Aorta (tissue), 5 donors: ENCODE measurements around the gene PTPRM. TPM values are rescaled to one million over a fixed set of nuclear protein-coding genes. Genes with fewer than 3 reads are reported as not detected.

Source experiments
- ATAC-seq: fragments of 200-7000 bp; cut with Tn5 transposase; one replicate; pipeline ENCODE4 v1.9.1; 2022; ENCODE audit warnings: moderate library complexity; ENCODE audit not compliant: low FRiP score
- DNase-seq, 2 donors: peaks; one replicate each; pipeline ENCODE4 v3.0.0-alpha.2; 2020
- H3K27ac ChIP-seq, 2 donors: one replicate each; pipeline ENCODE4 v1.5.1; 2013; ENCODE audit warnings: low read length in 2 of 2, mild to moderate bottlenecking in 2 of 2, moderate library complexity in 2 of 2, control low read depth in 1 of 2, inconsistent platforms in 1 of 2, low read depth in 1 of 2
- H3K27me3 ChIP-seq, 2 donors: one replicate each; pipeline ENCODE4 v1.6.1; 2013; ENCODE audit warnings: control low read depth in 1 of 2, low read length in 1 of 2, mild to moderate bottlenecking in 1 of 2, moderate library complexity in 1 of 2; ENCODE audit not compliant: insufficient read depth in 2 of 2, control insufficient read depth in 1 of 2
- H3K36me3 ChIP-seq, 2 donors: one replicate each; pipeline ENCODE4 v1.6.1; 2013; ENCODE audit warnings: control low read depth in 1 of 2, low read length in 1 of 2, mild to moderate bottlenecking in 1 of 2; ENCODE audit not compliant: insufficient read depth in 2 of 2, control insufficient read depth in 1 of 2
- H3K4me1 ChIP-seq, 2 donors: one replicate each; pipeline ENCODE4 v1.6.1; 2013; ENCODE audit warnings: low read length in 2 of 2, control low read depth in 1 of 2, mild to moderate bottlenecking in 1 of 2, moderate library complexity in 1 of 2; ENCODE audit not compliant: insufficient read depth in 2 of 2, control insufficient read depth in 1 of 2
- H3K4me3 ChIP-seq, 2 donors: one replicate each; pipeline ENCODE4 v1.5.1; 2013; ENCODE audit warnings: low read length in 2 of 2, control low read depth in 1 of 2, mild to moderate bottlenecking in 1 of 2
- H3K9me3 ChIP-seq: one replicate; pipeline ENCODE4 v1.6.1; 2013; ENCODE audit warnings: mild to moderate bottlenecking, low read length; ENCODE audit not compliant: control insufficient read depth
- WGBS, 2 donors: extraction: QIAGEN DNeasy Blood & Tissue Kit; methylation state at CpG; one replicate each; pipeline ENCODE4 v1.1.7; 2013; 5-methylcytosine and 5-hydroxymethylcytosine counted together
- intact Hi-C, 2 donors: fragments of 100-400 bp; cut with DNase I; formaldehyde crosslinking; loops; one replicate each; pipeline versions ENCODE4 v1.14.2 to v1.15.0; 2022
- polyA plus RNA-seq, 2 donors: library from polyadenylated mRNA; stranded (reverse); fragments of 200-250 nt; gene quantifications; one replicate each; pipeline ENCODE4 v1.2.3, GENCODE V29; 2013
- total RNA-seq, 2 donors: library from RNA; stranded (reverse); fragmentation: NEBNext Ultra II Directional; extraction: Animal tissue kit (Norgen Biotek cat#: 25700); gene quantifications; one replicate each; pipeline ENCODE4 v1.2.1, GENCODE V29; 2021
- donor health status: healthy with polysubstance abuse.
- donor health status: Bipolar disorder and iron deficiency.
- donor health status: DM: no; HTN: no; CAD: no.
- donor health status: DM: no; HTN: no; CAD: no.
- donor health status: DM: yes; HTN: yes; CAD: no.

PTPRM gene
- total and polyA plus RNA-seq, 4 donors, result 10.6 to 98.9 (median 65.6) TPM

- Histone ChIP-seq H3K9me3 (no peaks in the 10 kb centered on the region), H3K4me3 (no peak overlapping the region), H3K27ac (no peak overlapping the region), H3K27me3 (no peaks in the 10 kb centered on the region), H3K36me3 (no peaks in the 10 kb centered on the region), H3K4me1 (peaks cover 2 to 8% of the 10 kb centered on the region in 2 donors)
- WGBS, 2 donors, result 93 to 97% methylated on average over 2 of the region's 2 CpGs
- ATAC-seq (no peak), DNase-seq (no peak)
- intact Hi-C loops, result no loop called here
These were observed 66.1 kb downstream of the PTPRM start for GRCh38 chr18:7633171-7633570.

- Histone ChIP-seq H3K4me3 (no peak overlapping the region), H3K27ac (no peak overlapping the region), H3K36me3 (no peaks in the 10 kb centered on the region), H3K4me1 (peaks cover 2 to 8% of the 10 kb centered on the region in 2 donors), H3K27me3 (no peaks in the 10 kb centered on the region), H3K9me3 (no peaks in the 10 kb centered on the region)
- DNase-seq (no peak), ATAC-seq (no peak)
- intact Hi-C loops, result no loop called here
- 92% methylated on average over 1 of the region's 1 CpG for WGBS, 2 donors
These were observed 68.8 kb downstream of the PTPRM start for GRCh38 chr18:7635948-7636347.

- DNase-seq (no peak), ATAC-seq (no peak)
- H3K36me3 ChIP-seq, result no peaks in the 10 kb centered on the region
- H3K4me1 ChIP-seq, result peaks cover 2 to 5% of the 10 kb centered on the region in 2 donors
- H3K27me3 ChIP-seq, result no peaks in the 10 kb centered on the region
- H3K9me3 ChIP-seq, result no peaks in the 10 kb centered on the region
- H3K4me3 ChIP-seq, result no peak overlapping the region
- H3K27ac ChIP-seq, result no peak overlapping the region
- WGBS, 2 donors, result 70 to 76% methylated on average over 2 of the region's 2 CpGs
- intact Hi-C loops, result no loop called here
These were observed 70.2 kb downstream of the PTPRM start for GRCh38 chr18:7637269-7637668.

GRCh38 chr18:7638321-7638720 lies 71.2 kb downstream of the PTPRM start:
- no peak overlapping the region for H3K4me3 ChIP-seq
- intact Hi-C loops, result no loop called here
- no peaks in the 10 kb centered on the region for H3K27me3 ChIP-seq
- no peaks in the 10 kb centered on the region for H3K9me3 ChIP-seq
- DNase-seq, result no peak
- H3K27ac ChIP-seq, result no peak overlapping the region
- peaks cover 2 to 5% of the 10 kb centered on the region in 2 donors for H3K4me1 ChIP-seq
- H3K36me3 ChIP-seq, result no peaks in the 10 kb centered on the region
- no peak for ATAC-seq

- no peak for DNase-seq
- ATAC-seq, result no peak
- H3K27ac ChIP-seq, result no peak overlapping the region
- H3K4me1 ChIP-seq, result peaks cover 0 to 6% of the 10 kb centered on the region in 2 donors
- H3K9me3 ChIP-seq, result no peaks in the 10 kb centered on the region
- no peak overlapping the region for H3K4me3 ChIP-seq
- intact Hi-C loops, result no loop called here
- WGBS, 2 donors, result 93 to 96% methylated on average over 4 of the region's 4 CpGs
- no peaks in the 10 kb centered on the region for H3K27me3 ChIP-seq
- no peaks in the 10 kb centered on the region for H3K36me3 ChIP-seq
These were observed 74.7 kb downstream of the PTPRM start for GRCh38 chr18:7641813-7642212.

- no peaks in the 10 kb centered on the region for H3K9me3 ChIP-seq
- H3K27ac ChIP-seq, result no peak overlapping the region
- peaks cover 0 to 6% of the 10 kb centered on the region in 2 donors for H3K4me1 ChIP-seq
- DNase-seq, result no peak
- H3K36me3 ChIP-seq, result no peaks in the 10 kb centered on the region
- 88 to 90% methylated on average over 7 of the region's 7 CpGs for WGBS, 2 donors
- intact Hi-C loops, result no loop called here
- ATAC-seq, result no peak
- no peaks in the 10 kb centered on the region for H3K27me3 ChIP-seq
- no peak overlapping the region for H3K4me3 ChIP-seq
These were observed 75.3 kb downstream of the PTPRM start for GRCh38 chr18:7642331-7642890.

GRCh38 chr18:7645756-7646155 lies 78.6 kb downstream of the PTPRM start:
- no peak for DNase-seq
- no peaks in the 10 kb centered on the region for H3K9me3 ChIP-seq
- no peak overlapping the region for H3K27ac ChIP-seq
- H3K36me3 ChIP-seq, result no peaks in the 10 kb centered on the region
- H3K4me1 ChIP-seq, result peaks cover 0 to 6% of the 10 kb centered on the region in 2 donors
- no peaks in the 10 kb centered on the region for H3K27me3 ChIP-seq
- intact Hi-C loops, result no loop called here
- ATAC-seq, result no peak
- WGBS, 2 donors, result 74 to 82% methylated on average over 1 of the region's 1 CpG
- no peak overlapping the region for H3K4me3 ChIP-seq

- Histone ChIP-seq H3K9me3 (no peaks in the 10 kb centered on the region), H3K27ac (no peak overlapping the region), H3K36me3 (no peaks in the 10 kb centered on the region), H3K4me1 (peaks cover 0 to 6% of the 10 kb centered on the region in 2 donors), H3K27me3 (no peaks in the 10 kb centered on the region), H3K4me3 (no peak overlapping the region)
- 94 to 96% methylated on average over 6 of the region's 6 CpGs for WGBS, 2 donors
- no peak for ATAC-seq
- intact Hi-C loops, result no loop called here
- no peak for DNase-seq
These were observed 79.2 kb downstream of the PTPRM start for GRCh38 chr18:7646174-7646886.

GRCh38 chr18:7647500-7647899 lies 80.4 kb downstream of the PTPRM start:
- ATAC-seq, result no peak
- intact Hi-C loops, result no loop called here
- Histone ChIP-seq H3K4me1 (peaks cover 0 to 6% of the 10 kb centered on the region in 2 donors), H3K9me3 (no peaks in the 10 kb centered on the region), H3K27ac (no peak overlapping the region), H3K36me3 (no peaks in the 10 kb centered on the region), H3K27me3 (no peaks in the 10 kb centered on the region), H3K4me3 (no peak overlapping the region)
- WGBS, 2 donors, result 88% methylated on average over 3 of the region's 3 CpGs
- no peak for DNase-seq
